Tibial artery (tissue), 4 donors: ENCODE results near the gene LAIR2.

ENCODE experiments used
- DNase-seq, 2 donors: peaks; one replicate each; pipeline ENCODE4 v3.0.0-alpha.2; 2019
- H3K27ac ChIP-seq, 2 donors: fragments of 200-600 bp; sonication (generic) in 1 of 2; 1 replicate in 1 of 2; 2 replicates in 1 of 2; pipeline ENCODE4 v1.5.1; 2018 to 2019; ENCODE audit warnings: mild to moderate bottlenecking in 1 of 2
- H3K27me3 ChIP-seq, 2 donors: fragments of 200-600 bp; sonication (generic) in 1 of 2; one replicate each; pipeline versions ENCODE4 v1.5.1 to v1.6.0; 2016 to 2019
- H3K36me3 ChIP-seq, 3 donors: fragments of 200-600 bp; sonication (generic) in 2 of 3; one replicate each; pipeline ENCODE4 v1.5.1; 2016 to 2019; ENCODE audit warnings: mild to moderate bottlenecking in 2 of 3
- H3K4me1 ChIP-seq, 4 donors: fragments of 200-600 bp; sonication (generic) in 2 of 4; 1 replicate in 3 of 4; 2 replicates in 1 of 4; pipeline ENCODE4 v1.5.1; 2016 to 2019
- H3K4me3 ChIP-seq, 2 donors: fragments of 200-600 bp; sonication (generic) in 1 of 2; 1 replicate in 1 of 2; 2 replicates in 1 of 2; pipeline ENCODE4 v1.5.1; 2018 to 2019; ENCODE audit warnings: mild to moderate bottlenecking in 2 of 2
- H3K9me3 ChIP-seq, 3 donors: fragments of 200-600 bp; sonication (generic) in 1 of 3; one replicate each; pipeline ENCODE4 v1.5.1; 2016 to 2019
- intact Hi-C: fragments of 100-400 bp; cut with DNase I; formaldehyde crosslinking; loops from one replicate; pipeline ENCODE4 v1.15.0; 2023; ENCODE audit warnings: low total_unique reads
- TF ChIP-seq, protein P1 (sequence below), 2 experiments: fragments of 200-600 bp in 1 of 2; fragments of 450-650 bp in 1 of 2; IDR thresholded peaks; one replicate each; pipeline ENCODE4 v1.5.1; 2017 to 2019; ENCODE audit warnings: antibody characterized with exemption in 2 of 2, mild to moderate bottlenecking in 1 of 2, moderate library complexity in 1 of 2

The LAIR2 gene

DNA sequence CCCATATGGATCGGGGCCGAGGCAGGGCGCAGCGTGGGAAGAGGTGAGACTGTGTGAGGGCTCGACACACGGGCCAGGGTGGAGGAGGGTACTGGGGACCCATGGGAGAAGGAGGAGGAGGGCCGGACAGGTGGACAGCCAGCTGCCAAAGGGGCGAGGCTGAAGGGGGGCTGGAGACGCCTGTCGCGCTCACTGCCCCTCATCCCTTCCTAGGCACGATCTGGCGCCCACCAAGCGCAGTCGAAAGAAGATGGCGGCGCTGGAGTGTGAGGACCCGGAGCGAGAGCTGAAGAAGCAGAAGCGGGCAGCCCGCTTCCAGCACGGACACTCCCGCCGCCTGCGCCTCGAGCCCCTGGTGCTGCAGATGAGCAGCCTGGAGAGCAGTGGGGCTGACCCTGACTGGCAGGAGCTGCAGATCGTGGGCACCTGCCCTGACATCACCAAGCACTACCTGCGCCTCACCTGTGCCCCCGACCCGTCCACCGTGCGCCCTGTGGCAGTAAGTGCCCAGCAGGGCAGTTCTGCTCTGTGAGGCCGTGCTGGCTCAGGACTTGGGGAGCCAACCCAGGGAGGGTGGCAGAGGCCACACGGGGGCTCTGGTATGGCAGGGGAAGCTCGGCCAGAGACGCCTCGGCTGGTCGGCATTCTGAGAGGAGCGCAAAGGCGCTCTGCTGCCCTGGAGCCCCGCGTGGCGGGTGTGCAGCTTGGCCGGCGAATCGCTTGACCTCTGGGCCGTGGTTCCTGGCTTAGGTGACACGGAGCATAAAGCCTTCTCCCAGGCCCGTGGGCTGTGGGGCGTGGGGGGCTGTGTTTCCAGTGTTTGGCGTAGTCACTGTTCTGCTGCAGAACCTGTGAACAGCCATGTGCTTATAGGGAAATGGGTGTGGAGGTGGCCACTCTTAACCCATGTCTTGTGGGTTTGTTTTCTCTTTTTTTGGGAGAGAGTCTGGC is 45.9 kb upstream of the LAIR2 start:
- peaks cover 94 to 100% (median 99%) of the 10 kb centered on the region in 3 donors for H3K36me3 ChIP-seq
- intact Hi-C loops = no loop called here

DNA sequence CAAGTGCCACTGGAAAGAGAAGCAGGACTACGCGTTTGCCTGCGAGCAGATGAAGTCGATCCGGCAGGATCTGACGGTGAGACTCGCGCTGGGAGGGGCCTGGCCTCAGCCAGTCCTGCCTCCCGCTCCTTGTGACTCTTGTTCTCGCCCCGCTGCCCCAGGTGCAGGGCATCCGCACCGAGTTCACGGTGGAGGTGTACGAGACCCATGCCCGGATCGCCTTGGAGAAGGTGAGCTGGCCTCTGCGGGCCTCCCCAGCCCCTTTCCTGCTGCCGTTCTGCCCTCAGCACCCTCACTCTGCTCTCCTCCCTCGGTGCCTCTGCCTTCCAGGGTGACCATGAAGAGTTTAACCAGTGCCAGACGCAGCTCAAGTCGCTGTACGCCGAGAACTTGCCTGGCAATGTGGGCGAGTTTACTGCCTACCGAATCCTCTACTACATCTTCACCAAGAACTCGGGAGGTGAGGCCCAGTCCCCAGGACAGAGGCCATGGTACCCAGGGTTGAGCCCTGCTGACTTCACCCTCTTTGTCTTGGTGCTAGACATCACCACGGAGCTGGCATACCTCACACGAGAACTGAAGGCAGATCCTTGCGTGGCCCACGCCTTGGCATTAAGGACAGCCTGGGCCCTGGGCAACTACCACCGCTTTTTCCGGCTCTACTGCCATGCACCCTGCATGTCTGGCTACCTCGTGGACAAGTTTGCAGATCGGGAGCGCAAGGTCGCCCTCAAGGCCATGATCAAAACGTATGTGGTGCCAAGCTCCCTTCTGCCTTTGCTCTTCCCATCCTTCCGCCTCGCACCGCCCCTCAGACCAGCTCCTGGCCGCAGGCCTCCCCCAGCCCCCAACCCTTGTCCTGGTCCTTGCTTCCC is 44.6 kb upstream of the LAIR2 start:
- TF ChIP-seq, protein P1, sequence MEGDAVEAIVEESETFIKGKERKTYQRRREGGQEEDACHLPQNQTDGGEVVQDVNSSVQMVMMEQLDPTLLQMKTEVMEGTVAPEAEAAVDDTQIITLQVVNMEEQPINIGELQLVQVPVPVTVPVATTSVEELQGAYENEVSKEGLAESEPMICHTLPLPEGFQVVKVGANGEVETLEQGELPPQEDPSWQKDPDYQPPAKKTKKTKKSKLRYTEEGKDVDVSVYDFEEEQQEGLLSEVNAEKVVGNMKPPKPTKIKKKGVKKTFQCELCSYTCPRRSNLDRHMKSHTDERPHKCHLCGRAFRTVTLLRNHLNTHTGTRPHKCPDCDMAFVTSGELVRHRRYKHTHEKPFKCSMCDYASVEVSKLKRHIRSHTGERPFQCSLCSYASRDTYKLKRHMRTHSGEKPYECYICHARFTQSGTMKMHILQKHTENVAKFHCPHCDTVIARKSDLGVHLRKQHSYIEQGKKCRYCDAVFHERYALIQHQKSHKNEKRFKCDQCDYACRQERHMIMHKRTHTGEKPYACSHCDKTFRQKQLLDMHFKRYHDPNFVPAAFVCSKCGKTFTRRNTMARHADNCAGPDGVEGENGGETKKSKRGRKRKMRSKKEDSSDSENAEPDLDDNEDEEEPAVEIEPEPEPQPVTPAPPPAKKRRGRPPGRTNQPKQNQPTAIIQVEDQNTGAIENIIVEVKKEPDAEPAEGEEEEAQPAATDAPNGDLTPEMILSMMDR (IDR thresholded peaks at IDR 0.05) = no peak
- H3K9me3 ChIP-seq = no peaks in the 10 kb centered on the region
- intact Hi-C loops = no loop called here
- peaks cover 84 to 92% (median 86%) of the 10 kb centered on the region in 3 donors for H3K36me3 ChIP-seq
- H3K4me1 ChIP-seq = peaks cover 6 to 34% (median 21%) of the 10 kb centered on the region in 4 donors
- no peaks in the 10 kb centered on the region for H3K27me3 ChIP-seq
- no peak overlapping the region for H3K4me3 ChIP-seq
- no peak for DNase-seq
- no peak overlapping the region for H3K27ac ChIP-seq

More for the DNA sequence above, 45.9 kb upstream of the LAIR2 start:
- no peak overlapping the region for H3K4me3 ChIP-seq
- no peak overlapping the region for H3K27ac ChIP-seq
- no peaks in the 10 kb centered on the region for H3K9me3 ChIP-seq
- H3K4me1 ChIP-seq = peaks cover 0 to 37% (median 15%) of the 10 kb centered on the region in 4 donors
- H3K27me3 ChIP-seq = no peaks in the 10 kb centered on the region
- TF ChIP-seq, protein P1 (IDR thresholded peaks at IDR 0.05) = no peak
- DNase-seq = no peak

DNA sequence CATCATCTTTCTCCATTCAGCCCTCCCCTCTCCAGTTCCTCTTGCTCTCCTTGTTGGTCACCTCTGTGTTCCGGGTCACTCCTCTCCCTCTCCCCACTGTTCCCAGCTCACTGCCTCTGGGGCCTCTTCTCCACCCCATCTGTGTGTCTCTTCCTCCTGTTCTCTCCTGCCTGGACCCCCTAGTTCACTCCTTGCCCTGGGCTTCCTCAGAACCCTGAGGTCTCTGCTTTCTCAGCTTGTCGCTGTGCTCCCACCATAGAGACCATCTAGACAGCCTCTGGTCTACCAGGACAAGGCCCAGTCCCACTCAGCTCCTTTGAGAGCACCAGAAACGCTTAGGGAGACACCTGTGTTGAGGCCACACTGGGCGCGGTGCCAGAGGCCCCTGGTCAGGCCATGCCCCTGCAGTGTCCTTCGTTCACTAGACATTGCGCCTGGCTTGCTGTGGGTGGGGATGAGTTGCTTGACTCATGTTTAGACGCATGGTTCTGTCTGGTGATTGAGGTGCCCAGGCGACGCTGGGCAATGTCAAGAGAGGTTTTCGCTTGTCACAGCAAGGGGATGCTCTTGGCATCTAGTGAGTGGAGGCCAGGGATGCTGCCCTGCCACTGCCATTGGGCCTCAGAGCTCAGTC is 43.9 kb upstream of the LAIR2 start:
- H3K9me3 ChIP-seq = no peaks in the 10 kb centered on the region
- peaks cover 76 to 84% (median 79%) of the 10 kb centered on the region in 3 donors for H3K36me3 ChIP-seq
- no peak overlapping the region for H3K27ac ChIP-seq
- TF ChIP-seq, protein P1 (IDR thresholded peaks at IDR 0.05) = no peak
- H3K4me3 ChIP-seq = no peak overlapping the region
- no peaks in the 10 kb centered on the region for H3K27me3 ChIP-seq
- H3K4me1 ChIP-seq = peaks cover 6 to 34% (median 21%) of the 10 kb centered on the region in 4 donors
- DNase-seq = no peak
- intact Hi-C loops = no loop called here

DNA sequence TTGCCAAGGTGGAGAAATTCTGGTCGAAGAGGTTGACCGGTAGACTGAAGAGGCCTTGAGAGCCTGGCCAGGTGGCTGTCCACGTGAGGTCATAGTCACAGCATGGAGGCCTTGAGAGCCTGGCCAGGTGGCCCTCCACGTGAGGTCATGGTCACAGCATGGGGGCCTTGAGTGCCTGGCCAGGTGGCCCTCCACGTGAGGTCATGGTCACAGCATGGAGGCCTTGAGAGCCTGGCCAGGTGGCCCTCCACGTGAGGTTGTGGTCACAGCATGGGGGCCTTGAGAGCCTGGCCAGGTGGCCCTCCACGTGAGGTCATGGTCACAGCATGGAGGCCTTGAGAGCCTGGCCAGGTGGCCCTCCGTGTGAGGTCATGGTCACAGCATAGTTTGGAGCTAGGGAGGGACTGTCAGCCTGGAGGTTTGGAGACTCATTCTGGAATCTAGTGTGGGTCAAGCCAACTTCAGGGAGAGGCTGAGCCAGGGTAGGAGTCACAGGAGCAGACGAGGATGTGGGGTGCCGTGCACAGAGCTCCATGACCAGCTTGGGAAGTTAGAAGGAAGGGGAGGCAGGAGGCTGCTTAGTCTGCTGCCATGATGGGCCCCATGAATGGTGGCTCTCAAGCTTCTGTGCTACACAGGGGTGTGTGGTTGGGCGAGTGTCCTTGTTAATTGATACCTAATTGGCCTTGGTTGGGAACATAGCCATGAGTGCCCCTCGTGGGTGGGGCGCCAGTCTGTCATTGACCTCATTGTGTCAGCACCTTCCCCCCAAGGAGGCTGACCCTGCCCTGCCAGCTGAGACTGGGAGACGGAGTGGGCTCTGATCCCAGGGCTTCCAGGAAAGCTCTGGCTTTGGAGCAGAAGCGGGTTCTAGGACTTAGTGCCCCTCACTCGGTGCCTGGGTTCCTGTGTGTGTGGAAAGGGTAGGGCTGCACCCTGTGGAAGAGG is 43.1 kb upstream of the LAIR2 start:
- H3K4me1 ChIP-seq = peaks cover 6 to 42% (median 25%) of the 10 kb centered on the region in 4 donors

More for the DNA sequence above, 43.1 kb upstream of the LAIR2 start:
- TF ChIP-seq, protein P1 (IDR thresholded peaks at IDR 0.05) = no peak
- Histone ChIP-seq H3K36me3 (peaks cover 68 to 76% (median 71%) of the 10 kb centered on the region in 3 donors), H3K27me3 (no peaks in the 10 kb centered on the region), H3K9me3 (no peaks in the 10 kb centered on the region), H3K4me3 (no peak overlapping the region), H3K27ac (no peak overlapping the region)
- DNase-seq = no peak
- intact Hi-C loops = no loop called here
